GM12873 (cell line): Measurements from ENCODE around the gene PRKAR1A.

Experiments used
- CTCF ChIP-seq: IDR thresholded peaks from 2 replicates; pipeline ENCODE4 v1.5.1; 2012; ENCODE audit warnings: low read depth, mild to moderate bottlenecking, moderate library complexity, low read length, control low read depth; ENCODE audit not compliant: insufficient read depth; ENCODE audit errors: missing control alignments

The PRKAR1A gene

DNA sequence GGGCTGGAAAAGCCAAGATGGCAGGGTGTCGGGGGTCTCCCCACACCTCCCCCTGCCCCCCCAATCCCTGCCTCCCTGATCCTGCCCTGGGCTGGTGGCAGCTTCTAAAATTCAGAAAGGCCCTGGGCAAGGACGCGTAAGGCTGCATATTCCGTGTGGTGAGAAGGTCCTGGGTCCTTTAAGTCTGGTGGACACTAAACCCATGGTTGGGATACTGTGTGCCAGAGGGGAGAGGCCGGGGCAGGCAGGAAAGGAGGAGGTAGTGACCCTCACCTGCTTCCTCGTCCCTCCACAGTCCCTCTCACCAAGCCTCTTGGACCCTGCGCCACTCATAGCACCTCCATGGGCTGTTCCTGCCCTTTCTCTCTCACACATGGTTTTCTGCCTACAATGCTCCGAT, 28.8 kb downstream of the PRKAR1A start:
- no peak for TF ChIP-seq CTCF

DNA sequence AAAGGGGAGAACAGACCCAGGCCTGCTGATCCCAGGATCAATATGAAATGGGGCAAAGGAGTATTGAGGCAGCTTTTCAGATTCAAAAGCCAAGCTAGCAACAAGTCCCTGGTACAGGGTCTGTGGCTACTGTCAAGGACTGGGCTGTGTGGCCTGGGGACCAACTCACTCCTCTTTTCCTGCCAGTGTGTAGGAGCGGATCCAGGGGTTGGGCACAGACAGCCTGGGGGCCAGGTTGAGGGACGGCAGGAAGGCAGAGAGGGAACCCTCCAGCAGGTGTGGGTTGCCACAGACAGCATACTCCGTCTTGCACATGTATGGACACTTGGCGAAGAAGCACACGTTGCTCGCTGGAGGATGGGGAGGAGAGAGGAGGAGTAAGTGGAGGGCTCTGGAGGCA, 29.6 kb downstream of the PRKAR1A start:
- TF ChIP-seq CTCF = no peak

DNA sequence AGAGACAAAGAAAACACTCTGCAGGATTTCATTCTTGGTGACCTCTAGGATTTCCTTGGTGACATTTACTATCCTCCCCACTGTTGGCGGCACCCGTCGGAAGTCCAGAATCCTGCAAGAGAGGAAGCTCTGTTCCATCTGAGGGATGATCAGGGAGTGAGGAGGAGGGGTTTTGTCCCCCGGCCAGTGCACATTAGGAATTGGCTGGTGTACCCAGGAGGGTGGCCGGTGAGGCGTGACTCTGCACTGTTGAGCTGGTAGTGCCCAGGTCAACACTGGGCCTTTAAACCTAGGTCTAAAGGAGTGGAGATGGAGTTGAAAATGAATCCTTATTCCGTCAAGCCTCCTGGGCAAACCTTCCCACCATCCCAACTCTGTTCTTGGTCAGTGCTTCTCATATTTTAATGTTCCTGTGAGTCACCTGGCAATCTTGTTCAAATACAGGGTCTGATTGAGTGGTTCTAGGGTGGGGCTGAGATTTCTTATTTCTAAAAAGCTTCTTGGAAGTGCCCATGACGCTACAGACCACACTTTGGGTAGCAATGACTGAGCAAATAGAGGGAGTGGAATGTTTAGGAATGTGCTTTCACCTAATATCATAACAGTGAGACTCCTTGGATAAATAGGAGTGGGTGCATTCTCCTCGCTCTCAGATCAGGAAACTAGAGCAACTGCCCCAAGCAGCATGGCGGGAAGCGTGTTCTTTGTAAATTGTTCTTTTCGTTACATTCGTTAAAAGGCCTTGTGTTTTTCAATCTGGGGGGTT, 30.7 kb downstream of the PRKAR1A start:
- TF ChIP-seq CTCF = no peak

DNA sequence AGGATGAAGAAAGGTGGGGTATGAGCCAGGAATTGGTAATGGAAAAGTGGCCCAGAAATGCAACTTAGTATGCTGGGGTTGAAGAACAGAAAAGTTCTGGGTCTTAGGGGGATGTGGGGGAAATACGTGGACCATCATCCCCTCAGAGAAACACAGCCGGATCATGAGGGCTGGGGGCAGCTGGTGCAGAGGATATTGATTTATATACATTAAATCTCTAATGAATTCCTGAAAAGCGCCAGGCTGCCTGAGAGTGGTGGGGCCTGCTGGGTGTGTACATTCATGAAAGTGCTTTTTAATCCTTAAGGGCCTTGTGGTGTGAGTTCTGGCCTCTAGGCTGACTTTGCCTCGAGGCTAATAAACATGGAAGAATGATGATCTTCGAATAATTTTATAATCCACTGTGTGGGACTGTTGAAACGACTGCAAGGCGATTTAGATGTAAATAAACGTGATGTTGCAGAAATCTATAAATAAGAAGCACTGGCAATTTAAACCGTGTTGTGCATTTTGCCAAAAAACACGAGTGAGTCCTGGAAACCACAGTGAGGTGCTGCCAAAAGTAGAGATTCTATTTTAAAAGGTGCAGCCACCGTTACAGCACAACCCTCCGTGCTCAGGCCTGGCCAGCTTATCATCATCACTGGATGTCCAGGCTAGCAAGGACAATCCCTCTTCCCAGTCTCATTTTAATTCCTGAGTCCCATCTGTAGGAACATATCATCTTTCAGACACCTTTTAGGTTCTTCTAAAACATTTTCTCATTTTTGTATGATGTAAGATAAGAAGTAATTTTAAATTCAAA, 32.1 kb downstream of the PRKAR1A start:
- no peak for TF ChIP-seq CTCF

DNA sequence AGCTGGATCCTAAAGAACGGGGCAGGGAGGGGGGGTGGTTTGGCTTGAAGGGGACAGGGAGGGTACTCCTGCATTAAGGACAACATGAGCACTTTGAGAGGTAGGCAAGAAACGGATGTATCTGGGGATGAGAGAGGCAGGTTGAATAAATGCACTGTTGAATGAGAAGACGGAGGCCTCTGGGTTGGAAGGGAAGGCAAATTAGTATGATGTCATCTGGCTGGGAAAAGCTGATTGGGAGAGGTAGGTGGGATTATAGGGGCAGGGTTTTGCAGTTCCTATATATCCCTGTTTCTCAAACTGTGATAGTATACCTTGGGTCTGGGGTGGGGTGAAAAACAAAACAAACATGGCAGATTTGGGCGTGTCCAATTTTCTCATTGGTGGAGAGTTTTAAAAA, 44.3 kb downstream of the PRKAR1A start:
- no peak for TF ChIP-seq CTCF

- TF ChIP-seq CTCF = no peak
Measured at GRCh38 chr17:68559316-68559715, 47.1 kb downstream of the PRKAR1A start.

- TF ChIP-seq CTCF = no peak
Measured at GRCh38 chr17:68560966-68561720, 48.9 kb downstream of the PRKAR1A start.
